ENCODE results near the gene HOXA4.

Gene HOXA4

GRCh38 chr7:27124096-27124901 lies 6.3 kb downstream of the HOXA4 start:
- H3K4me3 Mint-ChIP-seq, result no peak overlapping the region
- no peak for ATAC-seq (replicated peaks; ENCODE audit: extremely low read depth, poor library complexity, severe bottlenecking)
- H3K36me3 Mint-ChIP-seq (ENCODE audit: insufficient read depth), result no peaks in the 10 kb centered on the region
- H3K9me3 Mint-ChIP-seq, result no peaks in the 10 kb centered on the region
- no peak overlapping the region for H3K27ac Mint-ChIP-seq (ENCODE audit: low read depth)
- no peaks in the 10 kb centered on the region for H3K4me1 Mint-ChIP-seq
- no peak for DNase-seq (ENCODE audit: low spot score in 2 of 2)
- peaks cover 58% of the 10 kb centered on the region for H3K27me3 Mint-ChIP-seq

DNA sequence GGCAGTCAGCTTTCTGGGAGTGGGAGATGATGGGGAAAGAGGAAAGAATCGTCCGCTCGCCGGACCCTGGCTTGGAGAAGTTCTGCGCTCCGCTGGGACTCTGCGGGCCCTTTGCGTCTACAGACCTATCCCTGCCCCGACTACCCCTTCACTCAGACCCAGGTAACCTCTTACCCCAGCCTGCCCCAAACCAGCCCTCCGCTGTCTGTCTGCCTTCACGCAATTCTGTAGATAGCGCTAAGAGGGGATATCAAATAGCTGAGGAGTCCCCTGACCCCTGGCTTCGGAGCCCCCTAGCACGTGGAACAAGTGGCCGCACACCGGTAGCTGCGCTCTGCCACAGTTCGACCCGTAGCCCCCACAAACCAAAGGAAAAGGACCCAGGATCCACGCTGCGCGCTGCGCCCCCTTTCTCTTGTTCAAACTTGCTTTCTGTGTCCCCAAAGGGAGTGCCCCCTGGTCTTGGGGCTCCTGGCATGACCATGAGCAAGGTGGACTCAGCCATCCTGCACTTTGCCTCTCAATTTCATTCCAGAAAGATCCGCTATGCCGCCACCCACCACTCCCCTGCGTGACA lies 7.0 kb downstream of the HOXA4 start:
- Mint-ChIP-seq H3K36me3 (ENCODE audit: insufficient read depth) (no peaks in the 10 kb centered on the region), H3K9me3 (no peaks in the 10 kb centered on the region), H3K27me3 (peaks cover 51% of the 10 kb centered on the region), H3K4me1 (no peaks in the 10 kb centered on the region), H3K27ac (ENCODE audit: low read depth) (no peak overlapping the region), H3K4me3 (no peak overlapping the region)
- ATAC-seq (replicated peaks; ENCODE audit: extremely low read depth, poor library complexity, severe bottlenecking) (no peak), DNase-seq (ENCODE audit: low spot score in 2 of 2) (no peak)

DNA sequence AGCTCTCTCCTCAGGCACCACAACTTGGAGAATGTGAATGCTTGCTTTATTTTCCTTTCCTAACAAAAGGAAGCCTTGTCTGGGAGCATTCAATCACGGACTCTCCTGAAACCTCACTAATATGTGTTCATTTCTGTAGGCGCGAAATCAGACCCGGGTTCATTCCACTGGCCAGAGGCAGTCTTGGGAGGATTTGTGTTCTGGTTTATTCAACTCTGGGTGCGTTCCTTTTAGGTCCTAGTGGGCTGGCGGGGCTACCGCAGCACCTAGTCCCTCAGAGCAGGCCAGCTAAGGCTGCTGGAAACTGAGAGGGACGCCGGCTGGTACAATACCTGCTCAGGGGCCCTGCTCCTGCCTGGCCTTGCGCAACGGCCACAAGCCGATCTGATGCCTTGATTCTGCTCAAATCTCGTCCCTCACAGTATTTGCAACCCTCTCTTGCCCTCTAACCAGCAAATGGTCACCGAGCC lies 7.5 kb downstream of the HOXA4 start:
- Mint-ChIP-seq H3K4me3 (no peak overlapping the region), H3K4me1 (no peaks in the 10 kb centered on the region), H3K36me3 (ENCODE audit: insufficient read depth) (no peaks in the 10 kb centered on the region), H3K9me3 (no peaks in the 10 kb centered on the region), H3K27me3 (peaks cover 48% of the 10 kb centered on the region), H3K27ac (ENCODE audit: low read depth) (no peak overlapping the region)
- DNase-seq (ENCODE audit: low spot score in 2 of 2) (no peak), ATAC-seq (replicated peaks; ENCODE audit: extremely low read depth, poor library complexity, severe bottlenecking) (no peak)

- H3K27ac Mint-ChIP-seq (ENCODE audit: low read depth), result no peak overlapping the region
- H3K27me3 Mint-ChIP-seq, result peaks cover 48% of the 10 kb centered on the region
- H3K9me3 Mint-ChIP-seq, result no peaks in the 10 kb centered on the region
- H3K4me1 Mint-ChIP-seq, result no peaks in the 10 kb centered on the region
- no peaks in the 10 kb centered on the region for H3K36me3 Mint-ChIP-seq (ENCODE audit: insufficient read depth)
- H3K4me3 Mint-ChIP-seq, result no peak overlapping the region
- ATAC-seq (replicated peaks; ENCODE audit: extremely low read depth, poor library complexity, severe bottlenecking), result no peak
- DNase-seq (ENCODE audit: low spot score in 2 of 2), result no peak
Observed at GRCh38 chr7:27122077-27122910, 8.3 kb downstream of the HOXA4 start.

- H3K4me3 Mint-ChIP-seq, result no peak overlapping the region
- H3K9me3 Mint-ChIP-seq, result no peaks in the 10 kb centered on the region
- ATAC-seq (replicated peaks; ENCODE audit: extremely low read depth, poor library complexity, severe bottlenecking) (no peak), DNase-seq (ENCODE audit: low spot score in 2 of 2) (no peak)
- H3K36me3 Mint-ChIP-seq (ENCODE audit: insufficient read depth), result no peaks in the 10 kb centered on the region
- no peaks in the 10 kb centered on the region for H3K4me1 Mint-ChIP-seq
- no peak overlapping the region for H3K27ac Mint-ChIP-seq (ENCODE audit: low read depth)
- H3K27me3 Mint-ChIP-seq, result peaks cover 46% of the 10 kb centered on the region
Observed at GRCh38 chr7:27121684-27122076, 8.9 kb downstream of the HOXA4 start.

DNA sequence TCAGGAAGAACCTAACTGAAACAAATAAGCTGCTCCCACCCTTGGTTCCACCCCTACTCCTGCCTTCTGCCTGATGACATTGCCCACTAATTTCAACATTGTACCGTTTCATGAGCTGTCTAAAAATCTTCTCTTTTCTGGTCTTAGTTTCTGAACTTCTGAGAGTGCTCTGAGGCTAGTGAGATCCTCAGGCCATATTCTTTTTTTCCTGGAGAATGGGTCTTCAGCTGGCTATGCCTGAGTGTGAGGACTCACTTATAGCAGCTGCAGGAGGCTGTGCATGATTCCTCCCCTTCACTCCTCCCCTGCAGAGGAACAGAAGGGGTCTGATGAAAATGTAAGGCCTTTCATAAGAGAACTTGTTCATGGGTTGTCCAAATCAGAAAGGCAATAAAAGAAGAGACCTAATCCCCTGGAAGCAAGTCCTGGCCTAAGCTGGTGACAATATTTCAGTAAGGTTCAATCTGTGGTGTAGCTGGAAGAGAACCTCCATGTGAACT lies 11.1 kb downstream of the HOXA4 start:
- Mint-ChIP-seq H3K27ac (ENCODE audit: low read depth) (no peak overlapping the region), H3K9me3 (no peaks in the 10 kb centered on the region), H3K4me3 (no peak overlapping the region), H3K4me1 (no peaks in the 10 kb centered on the region), H3K27me3 (peaks cover 24% of the 10 kb centered on the region), H3K36me3 (ENCODE audit: insufficient read depth) (no peaks in the 10 kb centered on the region)
- no peak for ATAC-seq (replicated peaks; ENCODE audit: extremely low read depth, poor library complexity, severe bottlenecking)
- DNase-seq (ENCODE audit: low spot score in 2 of 2), result no peak

DNA sequence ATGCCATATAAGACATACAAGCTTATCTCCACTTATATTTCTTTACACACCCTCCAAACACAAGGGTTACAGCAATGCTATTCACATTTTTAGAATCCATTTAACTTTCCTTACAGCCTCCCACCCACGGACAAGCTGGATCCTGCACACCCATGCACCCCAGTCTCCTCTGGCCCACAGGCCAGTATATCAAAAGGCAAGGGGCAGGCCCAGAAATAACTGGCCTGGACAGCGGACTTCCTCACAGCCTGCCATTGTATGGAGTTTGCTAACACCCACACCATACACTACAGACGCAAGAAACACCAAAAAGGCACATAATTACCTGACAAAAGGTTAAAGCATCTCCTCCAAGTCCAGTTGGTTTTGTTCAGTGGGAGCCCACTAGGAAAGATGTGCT lies 12.0 kb downstream of the HOXA4 start:
- Mint-ChIP-seq H3K36me3 (ENCODE audit: insufficient read depth) (no peaks in the 10 kb centered on the region), H3K4me1 (no peaks in the 10 kb centered on the region), H3K4me3 (no peak overlapping the region), H3K27ac (ENCODE audit: low read depth) (no peak overlapping the region), H3K27me3 (peaks cover 15% of the 10 kb centered on the region), H3K9me3 (no peaks in the 10 kb centered on the region)
- no peak for ATAC-seq (replicated peaks; ENCODE audit: extremely low read depth, poor library complexity, severe bottlenecking)
- DNase-seq (ENCODE audit: low spot score in 2 of 2), result no peak

DNA sequence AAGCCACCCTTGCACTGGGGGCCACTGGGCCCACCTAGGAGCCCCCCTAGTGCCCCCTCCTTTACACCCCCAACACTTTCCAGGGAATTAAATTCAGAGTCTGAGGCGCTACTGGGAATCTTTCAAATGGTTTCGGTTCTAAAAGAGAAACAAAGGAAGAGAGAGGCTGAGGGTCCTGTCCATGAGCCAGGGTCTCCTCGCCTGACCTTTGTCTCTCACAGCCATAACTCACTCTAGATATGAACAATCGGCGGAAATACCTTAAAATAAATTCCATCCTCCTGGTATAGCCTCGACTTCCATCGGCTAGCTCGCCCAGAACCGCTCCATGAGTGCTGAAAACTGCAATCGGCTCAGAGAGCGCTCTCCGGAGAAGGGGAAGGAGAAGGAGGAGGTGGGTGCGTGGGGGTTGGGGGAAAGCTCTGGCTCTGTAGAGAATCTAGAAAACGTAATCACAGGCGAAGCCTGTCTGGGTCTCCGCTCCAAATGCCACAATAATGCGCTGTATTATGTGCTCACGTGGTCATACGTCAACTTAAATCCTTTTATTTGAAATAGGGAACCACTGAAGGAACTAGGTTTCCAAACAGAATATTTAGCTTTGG lies 12.6 kb downstream of the HOXA4 start:
- no peak for ATAC-seq (replicated peaks; ENCODE audit: extremely low read depth, poor library complexity, severe bottlenecking)
- DNase-seq (ENCODE audit: low spot score in 2 of 2), result no peak
- Mint-ChIP-seq H3K36me3 (ENCODE audit: insufficient read depth) (no peaks in the 10 kb centered on the region), H3K9me3 (no peaks in the 10 kb centered on the region), H3K4me1 (no peaks in the 10 kb centered on the region), H3K4me3 (no peak overlapping the region), H3K27ac (ENCODE audit: low read depth) (no peak overlapping the region), H3K27me3 (peaks cover 14% of the 10 kb centered on the region)

DNA sequence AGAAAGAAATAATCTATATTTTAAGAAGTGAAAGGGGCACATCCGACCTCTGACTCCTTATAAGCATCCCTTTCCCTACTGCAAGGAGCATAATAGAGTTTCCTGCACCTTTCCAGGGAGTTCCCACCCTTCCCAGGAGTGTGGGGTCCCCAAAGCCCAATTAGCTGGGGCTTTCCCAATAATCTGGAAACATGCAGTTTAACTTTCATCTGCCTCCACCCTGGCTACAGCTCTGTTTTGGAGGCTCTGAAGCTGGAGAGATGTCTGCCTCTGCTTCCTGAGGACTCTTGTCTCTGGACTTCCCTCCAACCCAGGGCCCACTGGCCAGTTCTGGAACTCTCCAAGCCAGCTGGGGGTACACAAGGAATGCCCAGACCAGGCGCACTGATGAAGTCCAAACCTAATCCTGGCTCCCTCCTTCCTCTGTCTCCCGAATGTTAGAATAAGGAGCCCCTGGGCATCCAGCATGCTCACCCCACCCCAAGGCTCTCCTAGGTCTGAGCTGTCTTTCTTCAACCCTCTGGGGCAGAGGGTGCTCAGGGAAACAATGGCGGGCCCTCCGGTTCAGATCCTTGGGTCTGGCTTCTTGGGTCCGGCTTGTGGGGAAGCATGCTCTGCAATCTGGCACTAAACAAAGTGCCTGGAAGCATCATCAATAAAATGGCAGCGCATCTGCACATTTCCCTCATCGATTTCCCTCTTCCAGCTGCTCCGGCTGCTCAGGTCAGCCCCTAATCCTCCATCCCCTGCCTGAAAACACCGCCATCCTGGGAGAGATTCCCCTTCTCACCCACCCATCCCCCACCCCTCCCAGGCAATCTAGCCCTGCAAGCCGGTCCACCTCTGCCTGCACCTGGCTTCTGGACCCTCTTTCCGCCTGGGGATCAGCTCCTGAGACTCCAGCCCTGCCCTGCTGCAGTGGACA lies 13.3 kb downstream of the HOXA4 start:
- no peak overlapping the region for H3K27ac Mint-ChIP-seq (ENCODE audit: low read depth)
- no peak overlapping the region for H3K4me3 Mint-ChIP-seq
- H3K9me3 Mint-ChIP-seq, result no peaks in the 10 kb centered on the region
- H3K4me1 Mint-ChIP-seq, result no peaks in the 10 kb centered on the region
- ATAC-seq (replicated peaks; ENCODE audit: extremely low read depth, poor library complexity, severe bottlenecking) (no peak), DNase-seq (ENCODE audit: low spot score in 2 of 2) (no peak)
- no peaks in the 10 kb centered on the region for H3K36me3 Mint-ChIP-seq (ENCODE audit: insufficient read depth)
- peaks cover 14% of the 10 kb centered on the region for H3K27me3 Mint-ChIP-seq

DNA sequence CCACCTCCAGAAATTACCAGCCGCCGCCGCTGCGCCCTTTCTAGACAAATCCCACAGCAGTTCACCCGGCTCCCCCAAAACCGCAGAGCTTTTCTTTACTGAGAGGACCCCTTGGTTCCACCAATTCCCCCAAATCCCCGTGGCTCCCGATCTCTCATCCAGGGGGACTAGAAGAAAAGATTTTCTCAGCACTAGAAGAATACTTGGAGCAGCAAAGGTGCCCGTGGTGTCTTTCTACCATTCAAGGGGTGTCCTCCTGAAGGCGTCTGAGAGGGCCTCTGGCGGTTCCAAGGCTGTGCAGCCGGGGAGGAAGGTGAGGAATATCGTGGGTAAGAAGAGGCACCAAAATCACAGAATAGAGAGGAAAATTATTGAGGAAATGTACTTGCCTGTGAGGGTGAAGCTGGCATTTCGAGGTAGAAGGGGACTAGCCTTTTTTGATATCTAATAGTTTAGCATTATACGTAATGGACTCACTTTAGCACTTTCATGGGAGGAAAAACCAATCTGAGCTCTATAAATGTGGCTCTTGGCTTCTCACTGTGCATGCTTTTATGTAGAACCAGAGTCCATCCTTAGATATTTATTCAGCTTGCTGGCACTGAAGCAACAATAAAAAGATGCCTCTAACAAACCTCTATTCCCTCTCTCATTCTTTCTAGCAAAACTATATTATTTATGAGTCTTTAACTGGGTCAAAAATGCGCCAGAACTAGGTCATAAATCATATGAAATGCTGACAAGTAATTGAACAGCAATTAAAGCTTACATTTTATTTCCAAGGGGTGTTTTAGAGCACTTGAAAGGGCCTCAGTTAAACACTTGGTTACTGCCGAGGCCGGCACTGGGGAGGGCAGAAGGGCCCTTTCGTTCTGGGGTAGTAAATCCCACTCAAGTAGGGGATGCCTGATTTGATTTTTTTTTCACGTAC lies 14.3 kb downstream of the HOXA4 start:
- no peaks in the 10 kb centered on the region for H3K9me3 Mint-ChIP-seq
- ATAC-seq (replicated peaks; ENCODE audit: extremely low read depth, poor library complexity, severe bottlenecking), result no peak
- DNase-seq (ENCODE audit: low spot score in 2 of 2), result no peak
- H3K27me3 Mint-ChIP-seq, result peaks cover 14% of the 10 kb centered on the region
- no peak overlapping the region for H3K27ac Mint-ChIP-seq (ENCODE audit: low read depth)
- no peaks in the 10 kb centered on the region for H3K4me1 Mint-ChIP-seq
- H3K36me3 Mint-ChIP-seq (ENCODE audit: insufficient read depth), result no peaks in the 10 kb centered on the region
- no peak overlapping the region for H3K4me3 Mint-ChIP-seq

Measured in central memory CD8-positive, alpha-beta T cell (primary cell).